Rectal smooth muscle tissue (tissue), 1 donor: ENCODE results near the gene GNA14.
"Not testable (repeated sequence)": the region's sequence is repeated elsewhere in the genome, so short reads cannot be mapped to it uniquely, and the experiment has no call there.

ENCODE experiments used
- H3K27ac ChIP-seq: one replicate; pipeline ENCODE4 v1.7.0; 2013; ENCODE audit warnings: low read depth, low read length, inconsistent platforms
- H3K27me3 ChIP-seq: one replicate; pipeline ENCODE4 v1.7.0; 2013; ENCODE audit warnings: low read length; ENCODE audit not compliant: control insufficient read depth, insufficient read depth
- H3K36me3 ChIP-seq: one replicate; pipeline ENCODE4 v1.7.0; 2013; ENCODE audit warnings: low read length; ENCODE audit not compliant: control insufficient read depth, insufficient read depth
- H3K4me1 ChIP-seq: one replicate; pipeline ENCODE4 v1.7.0; 2013; ENCODE audit warnings: low read length; ENCODE audit not compliant: control insufficient read depth, insufficient read depth
- H3K4me3 ChIP-seq: one replicate; pipeline ENCODE4 v1.7.0; 2013; ENCODE audit warnings: low read length
- H3K9ac ChIP-seq: one replicate; pipeline ENCODE4 v1.7.0; 2013; ENCODE audit warnings: low read length

GNA14 gene

DNA sequence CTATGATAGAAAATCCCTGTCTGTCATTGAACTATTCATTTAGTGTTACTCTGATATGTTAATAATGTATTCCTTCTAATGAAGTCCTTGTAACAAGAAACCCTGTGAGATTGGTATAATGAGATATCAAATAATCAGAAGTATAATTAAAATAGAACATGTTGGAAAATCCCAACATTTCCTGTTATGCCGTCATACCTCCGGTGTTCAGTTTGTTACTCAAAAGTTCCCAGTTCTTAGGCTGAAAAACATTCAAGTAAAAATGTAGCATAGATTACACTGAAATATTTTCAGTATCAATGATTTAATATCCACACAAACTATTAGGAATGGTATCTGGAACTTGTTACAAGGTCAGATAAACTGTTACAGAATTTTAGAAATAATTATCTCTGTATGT, 227.5 kb downstream of the GNA14 start:
- Histone ChIP-seq H3K9ac (no peak overlapping the region), H3K27me3 (no peaks in the 10 kb centered on the region), H3K27ac (no peak overlapping the region), H3K36me3 (no peaks in the 10 kb centered on the region), H3K4me1 (no peaks in the 10 kb centered on the region), H3K4me3 (no peak overlapping the region)

DNA sequence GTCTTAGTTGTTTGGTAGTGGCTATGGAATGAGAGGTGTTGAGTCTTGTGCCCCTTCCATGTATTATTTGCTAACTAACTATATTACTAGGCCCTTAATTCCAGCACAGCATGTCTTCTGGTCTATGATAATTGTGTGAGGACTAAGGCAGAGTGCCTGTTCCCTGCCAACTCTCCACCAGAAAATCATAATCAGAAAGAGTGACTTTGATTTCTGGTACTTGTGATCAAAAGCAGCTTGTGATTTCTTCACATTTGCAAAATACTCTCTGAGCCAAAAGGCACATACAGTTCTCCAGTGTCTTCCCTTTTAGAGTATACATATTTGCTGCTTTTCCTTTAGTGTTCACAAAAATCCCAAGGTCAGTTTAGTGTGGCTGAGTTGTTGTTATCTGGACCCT, 229.9 kb downstream of the GNA14 start:
- Histone ChIP-seq H3K4me1 (no peaks in the 10 kb centered on the region), H3K27me3 (no peaks in the 10 kb centered on the region), H3K27ac (no peak overlapping the region), H3K36me3 (peaks cover 3% of the 10 kb centered on the region), H3K4me3 (no peak overlapping the region), H3K9ac (no peak overlapping the region)

DNA sequence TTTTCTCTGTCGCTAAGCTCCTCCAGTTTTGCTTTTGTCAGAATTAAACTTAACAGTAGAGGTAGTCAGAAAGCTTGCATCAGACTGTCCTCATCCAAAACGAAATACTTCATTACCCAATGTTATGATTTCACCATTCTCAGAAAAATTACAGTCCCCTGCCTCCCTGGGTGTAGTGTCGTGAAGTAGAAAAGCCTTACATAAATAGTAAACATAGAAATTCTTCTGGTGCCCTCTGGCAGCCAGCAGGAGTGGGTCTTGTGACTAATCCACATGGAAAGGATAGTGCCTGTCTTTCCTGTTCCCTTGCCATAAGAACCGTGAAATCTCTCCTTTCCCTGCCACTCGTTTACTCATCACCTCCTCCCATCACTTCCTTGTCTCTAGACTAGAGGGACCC, 230.6 kb downstream of the GNA14 start:
- Histone ChIP-seq H3K27me3 (no peaks in the 10 kb centered on the region), H3K4me3 (no peak overlapping the region), H3K27ac (no peak overlapping the region), H3K4me1 (no peaks in the 10 kb centered on the region), H3K36me3 (peaks cover 3% of the 10 kb centered on the region), H3K9ac (no peak overlapping the region)

DNA sequence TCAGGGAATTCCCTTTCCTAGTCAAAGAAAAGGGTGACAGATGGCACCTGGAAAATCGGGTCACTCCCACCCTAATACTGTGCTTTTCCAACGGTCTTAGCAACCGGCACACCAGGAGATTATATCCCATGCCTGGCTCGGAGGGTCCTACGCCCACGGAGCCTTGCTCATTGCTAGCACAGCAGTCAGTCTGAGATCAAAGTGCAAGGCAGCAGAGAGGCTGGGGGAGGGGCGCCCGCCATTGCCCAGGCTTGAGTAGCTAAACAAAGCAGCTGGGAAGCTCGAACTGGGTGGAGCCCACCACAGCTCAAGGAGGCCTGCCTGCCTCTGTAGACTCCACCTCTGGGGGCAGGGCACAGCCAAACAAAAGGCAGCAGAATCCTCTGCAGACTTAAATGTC, 239.6 kb downstream of the GNA14 start:
- H3K27ac ChIP-seq, H3K27me3 ChIP-seq, H3K4me1 ChIP-seq, H3K9ac ChIP-seq, H3K4me3 ChIP-seq, H3K36me3 ChIP-seq: not testable (repeated sequence)

DNA sequence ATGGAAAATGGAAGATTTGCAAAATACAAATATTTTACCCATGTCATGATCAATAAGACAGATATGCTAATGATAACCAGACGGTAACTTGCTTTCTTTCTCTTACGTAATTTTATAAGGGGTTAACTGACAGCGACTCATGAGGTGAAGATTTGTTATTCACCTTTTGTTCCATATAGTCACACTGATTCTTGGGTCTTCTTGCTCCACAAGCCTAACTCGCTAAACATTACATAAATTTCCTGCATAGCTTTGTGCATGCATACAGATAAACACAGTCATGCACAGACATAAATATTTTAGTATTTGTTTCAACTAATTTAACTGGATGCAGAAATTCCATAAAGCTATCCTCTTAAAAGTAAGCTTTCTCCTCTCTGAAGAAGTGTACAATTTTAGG, 244.9 kb downstream of the GNA14 start:
- peaks cover 8% of the 10 kb centered on the region for H3K36me3 ChIP-seq
- no peak overlapping the region for H3K4me3 ChIP-seq
- H3K4me1 ChIP-seq: no peaks in the 10 kb centered on the region
- H3K9ac ChIP-seq: no peak overlapping the region
- no peaks in the 10 kb centered on the region for H3K27me3 ChIP-seq
- no peak overlapping the region for H3K27ac ChIP-seq

DNA sequence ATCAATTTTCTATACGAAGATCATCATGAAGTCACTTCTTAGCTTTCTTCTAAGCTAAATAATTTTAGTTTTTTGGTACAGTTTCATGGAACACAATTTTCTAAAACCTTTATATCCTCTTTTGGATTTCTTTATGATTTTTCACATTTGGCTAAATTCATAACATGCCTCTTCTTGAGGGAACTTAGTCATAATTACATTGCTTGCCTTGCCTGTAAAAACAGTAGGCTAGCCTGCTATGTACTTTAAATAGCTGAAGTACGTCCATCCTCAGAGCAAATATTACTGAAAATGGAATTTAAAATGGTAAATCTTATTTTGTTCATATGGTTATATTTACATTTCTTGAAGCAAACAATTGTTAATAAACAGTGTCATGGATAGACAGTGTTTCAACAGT, 245.8 kb downstream of the GNA14 start:
- H3K27ac ChIP-seq: no peak overlapping the region
- no peak overlapping the region for H3K9ac ChIP-seq
- H3K4me1 ChIP-seq: no peaks in the 10 kb centered on the region
- H3K4me3 ChIP-seq: no peak overlapping the region
- H3K27me3 ChIP-seq: no peaks in the 10 kb centered on the region
- H3K36me3 ChIP-seq: peaks cover 4% of the 10 kb centered on the region

DNA sequence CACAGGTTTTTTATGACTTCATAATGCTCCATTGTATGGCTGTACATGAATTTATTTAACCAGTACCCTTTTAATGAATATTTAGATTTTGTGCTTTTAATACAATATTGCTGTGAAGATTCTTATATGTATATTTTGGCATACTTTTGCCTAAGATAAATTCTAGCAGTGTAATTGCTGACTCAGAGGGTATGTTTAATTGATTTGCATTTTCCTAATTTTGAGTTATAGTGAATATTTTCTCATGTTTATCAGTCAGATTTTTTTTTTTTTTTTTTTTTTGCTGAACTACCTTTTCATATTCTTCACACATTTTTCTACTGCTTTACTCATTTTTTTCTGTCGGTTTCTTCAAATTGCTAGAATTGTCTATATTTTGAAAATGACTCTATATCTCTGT, 248.2 kb downstream of the GNA14 start:
- Histone ChIP-seq H3K27me3 (no peaks in the 10 kb centered on the region), H3K27ac (no peak overlapping the region), H3K4me1 (no peaks in the 10 kb centered on the region), H3K9ac (no peak overlapping the region), H3K36me3 (no peaks in the 10 kb centered on the region), H3K4me3 (no peak overlapping the region)

DNA sequence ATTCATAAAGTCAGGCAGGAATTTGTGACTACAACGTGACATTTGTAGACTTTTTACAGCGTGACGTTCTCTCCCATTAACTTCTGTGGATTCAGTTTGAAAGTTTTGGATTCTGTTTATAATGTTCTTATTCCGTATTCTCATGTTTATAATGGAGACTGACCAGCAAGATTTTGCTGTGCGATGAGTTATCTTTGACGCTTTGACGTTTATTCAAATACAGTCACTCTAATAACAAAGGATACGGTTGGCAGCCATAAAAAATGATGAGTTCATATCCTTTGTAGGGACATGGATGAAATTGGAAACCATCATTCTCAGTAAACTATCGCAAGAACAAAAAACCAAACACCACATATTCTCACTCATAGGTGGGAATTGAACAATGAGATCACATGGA, 249.5 kb downstream of the GNA14 start:
- not testable (repeated sequence) for H3K36me3 ChIP-seq, H3K27ac ChIP-seq, H3K4me3 ChIP-seq, H3K4me1 ChIP-seq, H3K9ac ChIP-seq, H3K27me3 ChIP-seq

DNA sequence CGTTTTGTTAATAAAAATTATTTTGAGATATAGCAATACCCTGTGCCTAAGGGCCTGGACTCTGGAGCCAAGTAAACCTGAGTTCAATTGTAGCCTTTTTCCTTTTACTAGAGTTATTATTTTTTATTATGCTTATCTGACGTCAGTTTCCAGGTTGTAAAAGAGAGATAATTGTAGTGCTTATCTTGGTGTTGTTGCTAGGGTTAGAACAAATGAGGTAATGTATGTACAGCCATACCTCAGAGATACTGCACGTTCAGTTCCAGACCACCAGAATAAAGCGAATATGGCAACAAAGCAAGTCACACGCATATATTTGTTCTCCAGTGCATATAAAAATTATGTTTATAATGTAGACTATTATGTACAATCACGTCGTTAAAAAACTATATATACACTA, 255.8 kb downstream of the GNA14 start:
- no peak overlapping the region for H3K9ac ChIP-seq
- H3K36me3 ChIP-seq: no peaks in the 10 kb centered on the region
- no peak overlapping the region for H3K4me3 ChIP-seq
- H3K27me3 ChIP-seq: no peaks in the 10 kb centered on the region
- H3K27ac ChIP-seq: no peak overlapping the region
- no peaks in the 10 kb centered on the region for H3K4me1 ChIP-seq

DNA sequence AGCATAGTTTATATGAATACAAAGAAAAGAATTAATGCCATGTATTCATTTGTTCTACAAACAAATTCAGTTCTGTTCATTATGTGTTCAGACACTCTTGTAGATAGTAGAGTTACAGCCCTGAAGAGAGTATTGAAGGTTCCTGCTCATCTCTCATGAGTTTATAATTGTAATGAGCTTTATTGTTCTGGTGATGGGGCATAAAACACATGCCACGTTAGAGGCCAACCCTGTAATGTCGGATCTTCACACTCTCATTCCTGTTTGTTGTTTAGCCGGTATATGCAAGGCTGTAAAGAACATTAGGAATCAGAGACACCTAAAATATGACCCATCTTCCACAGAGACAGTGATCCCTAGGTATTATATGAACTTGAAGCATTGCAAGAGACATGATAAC, 256.3 kb downstream of the GNA14 start:
- Histone ChIP-seq H3K36me3 (no peaks in the 10 kb centered on the region), H3K9ac (no peak overlapping the region), H3K4me3 (no peak overlapping the region), H3K27me3 (no peaks in the 10 kb centered on the region), H3K27ac (no peak overlapping the region), H3K4me1 (no peaks in the 10 kb centered on the region)

DNA sequence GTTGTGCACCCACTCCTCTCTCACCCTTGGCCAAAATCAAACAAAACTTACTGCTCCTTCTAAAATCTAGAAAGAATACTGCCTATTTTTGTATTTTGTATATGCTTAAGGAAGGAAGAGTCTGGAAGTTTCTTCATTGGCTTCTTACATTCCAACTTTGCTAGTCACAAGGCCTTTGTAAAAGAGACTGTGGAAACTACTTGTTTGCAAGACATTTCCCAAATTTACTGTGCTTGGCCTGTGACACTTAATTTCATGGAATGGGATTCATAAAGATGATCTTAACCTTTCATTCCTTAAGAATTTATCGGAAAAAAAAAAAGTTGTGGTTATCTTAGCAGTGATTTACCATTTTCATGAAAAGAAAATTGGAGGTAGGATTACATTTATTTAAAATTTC, 261.9 kb downstream of the GNA14 start:
- Histone ChIP-seq H3K36me3 (no peaks in the 10 kb centered on the region), H3K4me1 (no peaks in the 10 kb centered on the region), H3K4me3 (no peak overlapping the region), H3K9ac (no peak overlapping the region), H3K27me3 (no peaks in the 10 kb centered on the region), H3K27ac (no peak overlapping the region)

DNA sequence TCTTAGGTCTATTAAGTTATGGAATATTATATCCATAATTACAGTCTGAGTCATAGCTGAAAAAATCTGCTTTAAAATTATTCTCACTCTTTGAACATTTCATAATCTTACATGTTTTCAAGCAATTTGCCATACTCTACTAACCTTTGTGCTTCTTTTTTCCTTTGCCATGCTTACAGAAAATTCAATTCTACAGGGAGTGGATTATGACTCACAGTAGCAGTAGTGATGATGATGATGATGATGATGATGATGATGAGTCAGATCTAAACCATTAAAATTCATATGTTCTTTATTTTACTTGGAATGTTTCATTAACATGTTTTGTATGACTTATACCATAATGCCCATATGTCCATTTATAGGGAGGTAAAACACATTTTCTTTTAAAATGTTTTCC, 263.7 kb downstream of the GNA14 start:
- H3K27me3 ChIP-seq: no peaks in the 10 kb centered on the region
- H3K9ac ChIP-seq: no peak overlapping the region
- no peak overlapping the region for H3K27ac ChIP-seq
- no peaks in the 10 kb centered on the region for H3K36me3 ChIP-seq
- H3K4me1 ChIP-seq: no peaks in the 10 kb centered on the region
- no peak overlapping the region for H3K4me3 ChIP-seq

DNA sequence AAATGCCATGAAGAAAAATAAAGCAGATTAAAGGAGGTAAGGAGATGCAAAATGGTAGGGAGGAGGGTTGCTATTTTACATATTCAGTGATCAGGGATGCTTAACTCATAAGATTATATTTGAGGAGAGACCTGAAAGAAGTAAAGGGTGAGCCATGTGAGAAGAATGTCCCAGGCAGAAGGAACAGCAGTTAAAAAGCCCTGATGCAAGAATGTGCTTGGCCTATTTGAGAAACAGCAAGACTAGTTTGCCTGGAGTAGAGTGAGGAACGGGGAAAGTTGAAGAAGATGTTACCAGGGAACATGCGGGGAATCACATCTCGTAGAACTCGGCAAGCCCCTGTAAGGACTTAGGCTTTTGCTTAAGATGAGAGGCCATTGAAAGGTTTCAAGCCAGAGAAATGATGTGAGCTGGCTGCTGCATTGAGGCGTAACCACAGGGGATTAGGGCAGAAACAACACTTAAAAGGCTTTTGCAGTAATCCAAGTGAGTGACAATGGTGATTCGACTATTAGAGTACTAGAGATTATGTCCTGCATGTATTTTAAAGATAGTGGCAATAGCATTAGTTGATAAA, 272.1 kb downstream of the GNA14 start:
- Histone ChIP-seq H3K4me3 (no peak overlapping the region), H3K27me3 (no peaks in the 10 kb centered on the region), H3K4me1 (no peaks in the 10 kb centered on the region)

More for the DNA sequence above, 272.1 kb downstream of the GNA14 start:
- no peak overlapping the region for H3K27ac ChIP-seq
- H3K36me3 ChIP-seq: peaks cover 2% of the 10 kb centered on the region
- H3K9ac ChIP-seq: no peak overlapping the region
